Activated T-cell treated with anti-CD3 and anti-CD28 coated beads for 1 hour (primary cell): Measurements from ENCODE around the gene ATP10B.
"Not testable (repeated sequence)": the region's sequence is repeated elsewhere in the genome, so short reads cannot be mapped to it uniquely, and the experiment has no call there.

Experiments
- DNase-seq: peaks from one replicate; pipeline ENCODE4 v3.0.0-alpha.2; 2020; ENCODE audit warnings: low read depth

The ATP10B gene, protein sequence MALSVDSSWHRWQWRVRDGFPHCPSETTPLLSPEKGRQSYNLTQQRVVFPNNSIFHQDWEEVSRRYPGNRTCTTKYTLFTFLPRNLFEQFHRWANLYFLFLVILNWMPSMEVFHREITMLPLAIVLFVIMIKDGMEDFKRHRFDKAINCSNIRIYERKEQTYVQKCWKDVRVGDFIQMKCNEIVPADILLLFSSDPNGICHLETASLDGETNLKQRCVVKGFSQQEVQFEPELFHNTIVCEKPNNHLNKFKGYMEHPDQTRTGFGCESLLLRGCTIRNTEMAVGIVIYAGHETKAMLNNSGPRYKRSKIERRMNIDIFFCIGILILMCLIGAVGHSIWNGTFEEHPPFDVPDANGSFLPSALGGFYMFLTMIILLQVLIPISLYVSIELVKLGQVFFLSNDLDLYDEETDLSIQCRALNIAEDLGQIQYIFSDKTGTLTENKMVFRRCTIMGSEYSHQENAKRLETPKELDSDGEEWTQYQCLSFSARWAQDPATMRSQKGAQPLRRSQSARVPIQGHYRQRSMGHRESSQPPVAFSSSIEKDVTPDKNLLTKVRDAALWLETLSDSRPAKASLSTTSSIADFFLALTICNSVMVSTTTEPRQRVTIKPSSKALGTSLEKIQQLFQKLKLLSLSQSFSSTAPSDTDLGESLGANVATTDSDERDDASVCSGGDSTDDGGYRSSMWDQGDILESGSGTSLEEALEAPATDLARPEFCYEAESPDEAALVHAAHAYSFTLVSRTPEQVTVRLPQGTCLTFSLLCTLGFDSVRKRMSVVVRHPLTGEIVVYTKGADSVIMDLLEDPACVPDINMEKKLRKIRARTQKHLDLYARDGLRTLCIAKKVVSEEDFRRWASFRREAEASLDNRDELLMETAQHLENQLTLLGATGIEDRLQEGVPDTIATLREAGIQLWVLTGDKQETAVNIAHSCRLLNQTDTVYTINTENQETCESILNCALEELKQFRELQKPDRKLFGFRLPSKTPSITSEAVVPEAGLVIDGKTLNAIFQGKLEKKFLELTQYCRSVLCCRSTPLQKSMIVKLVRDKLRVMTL (N-terminal part only)

DNA sequence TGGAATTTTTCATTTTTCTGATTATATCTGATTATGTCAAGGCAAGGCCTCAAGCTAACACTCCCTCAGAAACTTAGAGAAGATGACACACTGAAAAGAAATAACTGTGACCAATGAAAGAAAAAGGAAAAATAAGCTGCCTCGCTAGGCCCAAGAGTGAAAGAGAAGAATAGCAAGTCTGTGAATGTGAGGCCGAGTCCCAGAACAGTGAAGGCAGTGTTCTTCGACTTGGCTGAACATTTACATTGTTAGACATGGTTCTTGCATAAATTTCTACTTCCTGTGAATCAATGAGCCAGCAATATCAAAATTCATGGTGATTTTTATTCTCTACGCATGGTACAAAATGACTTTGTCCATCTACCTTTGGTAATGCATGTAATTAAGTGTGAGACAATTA lies at the start of gene ATP10B:
TSS of gene ATP10B (minus strand) at position 163 of the 400 bp plus-strand sequence. CDS start 164,137 bp downstream, outside the sequence.
- no peak for DNase-seq

DNA sequence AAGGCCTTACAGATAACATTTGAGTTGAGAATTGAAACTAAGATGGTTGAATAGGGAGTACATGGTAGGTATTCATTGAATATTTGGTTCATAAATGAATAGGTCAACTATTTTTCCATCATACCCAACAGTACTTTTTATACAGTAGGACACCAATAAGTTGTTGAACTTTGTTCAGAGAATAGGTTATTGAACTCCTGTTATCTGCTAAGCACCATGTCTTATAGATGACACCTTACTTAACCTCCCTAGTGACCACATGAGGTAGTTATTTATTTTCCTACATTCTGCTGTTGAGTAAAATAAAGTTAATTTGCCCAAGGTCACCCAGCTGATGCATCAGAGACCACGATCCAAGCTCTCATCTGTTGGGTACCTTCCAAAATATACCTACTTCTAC lies 49.6 kb upstream of the ATP10B start:
- DNase-seq: no peak

DNA sequence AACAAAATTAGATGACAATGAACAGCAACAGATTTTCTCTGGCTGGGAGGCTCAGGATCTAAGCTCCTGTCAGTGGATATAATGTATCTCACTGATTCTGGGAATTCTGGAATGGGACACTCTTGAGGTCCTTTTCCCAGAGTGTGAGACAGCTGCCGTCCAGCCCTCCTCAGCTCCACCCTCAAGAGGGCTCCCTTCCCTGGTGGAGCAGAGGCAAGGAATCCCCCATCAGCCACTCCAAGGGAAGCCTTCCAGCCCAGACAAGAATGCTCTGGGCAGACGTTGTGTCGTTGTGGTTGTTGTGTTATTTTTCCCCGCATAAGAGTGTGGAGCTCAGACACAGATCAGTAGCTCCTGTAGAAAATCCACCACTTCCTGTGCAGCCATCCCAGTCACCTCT lies 47.7 kb upstream of the ATP10B start:
- DNase-seq: no peak

DNA sequence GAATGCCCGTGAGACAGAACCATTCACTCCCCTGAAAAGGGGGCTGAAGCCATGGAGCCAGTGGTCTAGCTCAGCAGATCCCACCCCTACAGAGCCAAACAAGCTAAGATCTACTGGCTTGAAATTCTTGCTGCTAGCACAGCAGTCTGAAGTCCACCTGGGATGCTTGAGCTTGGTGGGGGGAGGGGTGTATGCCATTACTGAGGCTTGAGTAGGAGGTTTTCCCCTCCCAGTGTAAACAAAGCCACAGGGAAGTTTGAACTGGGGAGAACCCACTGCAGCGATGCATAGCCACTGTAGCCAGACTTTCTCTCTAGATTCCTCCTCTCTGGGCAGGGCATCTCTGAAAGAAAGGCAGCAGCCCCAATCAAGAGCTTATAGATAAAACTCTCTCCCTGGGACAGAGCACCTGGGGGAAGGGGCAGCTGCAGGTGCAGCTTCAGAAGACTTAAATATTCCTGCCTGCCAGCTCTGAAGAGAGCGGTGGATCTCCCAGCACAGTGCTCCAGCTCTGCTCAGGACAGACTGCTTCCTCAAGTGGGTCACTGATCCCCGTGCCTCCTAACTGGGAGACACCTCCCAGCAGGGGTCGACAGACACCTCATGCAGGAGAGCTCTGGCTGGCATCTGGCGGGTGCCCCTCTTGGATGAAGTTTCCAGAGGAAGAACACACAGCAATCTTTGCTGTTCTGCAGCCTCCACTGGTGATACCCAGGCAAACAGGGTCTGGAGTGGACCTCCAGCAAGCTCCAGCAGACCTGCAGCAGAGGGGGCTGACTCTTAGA lies 41.4 kb upstream of the ATP10B start:
- not testable (repeated sequence) for DNase-seq

DNA sequence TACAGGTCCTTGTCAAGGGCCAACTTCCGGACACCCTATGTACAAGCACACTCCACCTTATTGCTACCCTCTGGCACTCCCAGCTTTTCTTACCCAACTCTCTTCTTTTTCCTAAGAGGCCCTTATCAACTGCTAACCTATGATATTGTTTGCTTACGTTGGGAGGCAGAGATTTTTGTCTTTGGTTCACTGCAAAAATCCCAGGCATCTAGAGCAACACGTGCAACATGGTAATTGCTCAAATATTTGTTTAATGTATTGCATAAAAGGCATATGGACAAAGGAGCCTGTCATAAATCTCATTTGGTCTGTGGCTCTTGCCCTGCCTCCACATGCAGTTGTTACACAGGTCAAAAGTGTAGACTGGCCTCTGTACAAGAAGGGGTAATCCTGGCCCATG lies 35.8 kb upstream of the ATP10B start:
- DNase-seq: no peak

DNA sequence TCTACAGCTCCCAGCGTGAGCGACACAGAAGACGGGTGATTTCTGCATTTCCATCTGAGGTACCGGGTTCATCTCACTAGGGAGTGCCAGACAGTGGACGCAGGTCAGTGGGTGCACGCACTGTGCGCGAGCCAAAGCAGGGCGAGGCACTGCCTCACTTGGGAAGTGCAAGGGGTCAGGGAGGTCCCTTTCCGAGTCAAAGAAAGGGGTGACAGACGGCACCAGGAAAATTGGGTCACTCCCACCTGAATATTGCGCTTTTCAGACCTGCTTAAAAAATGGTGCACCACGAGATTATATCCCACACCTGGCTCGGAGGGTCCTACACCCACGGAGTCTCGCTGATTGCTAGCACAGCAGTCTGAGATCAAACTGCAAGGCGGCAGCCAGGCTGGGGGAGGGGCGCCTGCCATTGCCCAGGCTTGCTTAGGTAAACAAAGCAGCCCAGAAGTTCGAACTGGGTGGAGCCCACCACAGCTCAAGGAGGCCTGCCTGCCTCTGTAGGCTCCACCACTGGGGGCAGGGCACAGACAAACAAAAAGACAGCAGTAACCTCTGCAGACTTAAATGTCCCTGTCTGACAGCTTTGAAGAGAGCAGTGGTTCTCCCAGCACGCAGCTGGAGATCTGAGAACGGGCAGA lies 21.7 kb upstream of the ATP10B start:
- not testable (repeated sequence) for DNase-seq

DNA sequence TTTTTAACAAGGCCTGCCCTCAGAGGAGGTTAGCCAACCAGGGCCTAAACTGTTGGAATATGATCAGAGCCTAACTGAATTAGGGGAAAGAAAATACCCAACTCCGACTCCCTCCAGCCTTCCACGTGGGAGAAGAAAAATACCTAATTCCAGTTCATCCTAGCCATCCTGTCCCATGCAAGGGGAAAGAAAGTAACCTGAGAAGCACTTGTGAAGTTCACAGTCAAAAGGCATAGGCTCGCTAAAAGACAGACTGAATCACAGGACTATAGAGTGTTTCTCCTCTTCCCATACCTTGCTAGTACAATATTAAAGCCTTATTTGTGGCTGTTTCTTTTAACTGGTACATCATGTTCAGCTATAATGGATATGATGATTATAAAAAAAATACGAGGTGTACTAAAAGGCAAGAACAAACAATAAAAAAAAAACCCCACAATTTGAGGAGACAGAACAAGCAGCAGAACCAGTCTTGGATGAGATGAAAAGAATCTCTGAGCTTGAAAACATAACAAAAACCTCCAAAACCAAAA lies 18.0 kb upstream of the ATP10B start:
- DNase-seq: no peak

DNA sequence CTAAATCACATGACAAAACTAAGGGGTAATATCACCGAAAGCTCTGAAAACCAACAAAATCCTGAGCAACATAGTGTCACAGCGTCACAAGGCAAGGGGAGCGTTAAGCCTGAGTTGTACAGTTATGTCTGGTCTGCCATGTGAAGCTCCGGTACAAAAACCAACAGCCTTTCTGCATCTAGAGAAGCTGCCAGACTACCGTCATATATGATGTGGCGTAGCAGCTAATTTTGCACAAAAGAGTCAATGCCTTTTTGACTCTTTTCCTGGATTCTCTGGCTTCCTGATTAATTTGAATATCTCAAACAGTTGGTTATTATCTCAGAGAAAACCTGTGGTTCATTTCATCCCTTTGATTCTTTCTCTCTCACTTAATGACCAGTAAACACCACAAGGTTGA lies 16.0 kb upstream of the ATP10B start:
- DNase-seq: no peak

DNA sequence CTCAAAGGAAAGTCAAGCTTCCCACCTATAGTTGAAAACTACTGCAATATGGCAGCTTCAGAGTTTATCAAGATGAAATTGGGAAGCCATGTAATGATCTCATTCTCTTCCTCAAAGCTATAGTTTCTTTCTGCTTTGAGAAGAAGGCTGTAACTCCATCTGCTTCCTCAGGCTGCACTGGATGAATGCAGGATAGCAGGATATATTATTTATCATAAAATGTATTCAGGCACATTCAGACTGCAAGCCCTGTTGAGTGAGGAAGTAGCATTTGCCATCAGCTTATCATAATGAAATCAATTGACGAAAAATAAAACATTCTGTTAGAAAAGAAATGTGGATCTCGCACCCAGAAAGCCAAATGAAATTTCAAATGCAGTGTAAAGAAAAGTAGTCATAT lies 560 bp downstream of the ATP10B start:
- no peak for DNase-seq

DNA sequence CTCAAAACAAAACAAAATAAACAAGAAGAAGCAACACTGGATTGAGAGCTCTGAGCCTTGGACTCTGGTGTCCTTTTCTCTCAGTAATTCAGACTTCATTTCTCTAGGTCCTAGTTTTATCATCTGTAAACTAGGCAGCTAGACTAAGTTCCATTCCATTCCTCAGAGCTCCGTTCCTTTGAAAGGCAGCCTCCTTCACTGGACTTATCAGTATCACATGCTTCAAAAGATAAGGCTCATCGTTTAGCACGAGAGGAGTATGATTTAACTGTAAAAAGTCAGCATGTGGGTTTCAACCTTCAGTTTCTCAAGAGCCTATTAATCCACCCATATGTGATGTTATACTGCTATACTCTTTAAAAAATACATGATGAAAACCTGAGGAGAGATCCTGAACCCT lies 1.6 kb downstream of the ATP10B start:
- DNase-seq: no peak

DNA sequence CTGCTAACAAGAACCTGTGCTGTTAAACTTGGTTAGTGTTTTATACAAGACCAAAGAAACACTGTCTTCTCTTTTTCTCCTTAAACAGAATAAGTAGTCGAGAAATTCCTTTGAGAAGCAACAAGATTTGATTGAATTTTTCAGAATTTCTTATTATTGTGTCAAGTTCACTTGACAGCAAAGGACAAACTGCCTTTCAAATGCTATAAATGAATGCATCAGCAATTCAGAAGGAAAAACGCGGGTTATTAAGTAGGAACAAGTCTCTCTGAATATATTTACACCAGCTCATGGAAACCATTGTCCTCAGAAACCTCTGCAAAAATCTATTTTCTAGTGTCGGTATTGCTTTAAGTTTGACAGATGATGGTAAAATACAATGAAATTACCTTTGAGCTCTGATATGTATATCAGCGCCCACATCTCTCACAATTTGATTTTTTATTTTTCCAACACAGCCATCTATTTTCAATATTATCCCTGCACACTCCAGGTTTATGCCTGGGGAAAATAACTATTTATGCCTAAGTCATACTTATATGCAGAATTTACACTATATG lies 4.4 kb downstream of the ATP10B start:
- DNase-seq: no peak

DNA sequence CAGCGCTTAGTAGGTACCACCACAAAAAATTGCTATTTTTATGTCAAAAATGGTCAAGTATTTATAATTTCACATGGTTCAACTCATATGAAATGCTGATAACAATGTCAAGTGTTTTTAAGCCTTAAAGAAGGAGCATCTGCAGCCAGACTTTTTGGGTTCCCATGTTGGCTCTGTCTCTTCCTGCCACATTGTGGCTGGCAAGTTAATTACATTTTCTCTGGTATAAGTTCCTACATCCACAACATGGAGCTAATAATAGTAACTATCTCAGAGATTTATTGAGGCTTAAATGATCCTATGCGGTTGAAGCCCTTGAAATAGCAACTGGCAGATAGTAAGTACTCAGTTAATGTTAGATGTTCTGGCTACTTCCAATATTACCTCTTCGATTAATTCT lies 5.4 kb downstream of the ATP10B start:
- DNase-seq: no peak

DNA sequence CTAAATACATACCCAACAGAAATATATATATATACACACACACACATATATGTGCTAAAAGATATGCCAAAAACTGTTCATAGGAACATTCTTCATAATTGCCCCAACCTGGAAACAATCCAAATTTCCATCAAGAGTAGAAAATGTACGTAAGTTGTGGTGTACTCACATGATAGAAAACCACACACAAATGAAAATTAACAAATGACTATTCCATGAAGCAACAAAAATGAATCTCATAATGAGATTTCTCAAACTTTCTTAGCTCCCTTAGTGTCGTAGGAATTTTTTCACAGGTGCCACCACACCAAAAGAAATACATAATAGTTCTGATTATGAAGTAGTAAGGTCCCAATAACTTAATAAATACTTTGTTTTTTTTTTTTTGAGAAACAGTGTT lies 7.8 kb downstream of the ATP10B start:
- no peak for DNase-seq

DNA sequence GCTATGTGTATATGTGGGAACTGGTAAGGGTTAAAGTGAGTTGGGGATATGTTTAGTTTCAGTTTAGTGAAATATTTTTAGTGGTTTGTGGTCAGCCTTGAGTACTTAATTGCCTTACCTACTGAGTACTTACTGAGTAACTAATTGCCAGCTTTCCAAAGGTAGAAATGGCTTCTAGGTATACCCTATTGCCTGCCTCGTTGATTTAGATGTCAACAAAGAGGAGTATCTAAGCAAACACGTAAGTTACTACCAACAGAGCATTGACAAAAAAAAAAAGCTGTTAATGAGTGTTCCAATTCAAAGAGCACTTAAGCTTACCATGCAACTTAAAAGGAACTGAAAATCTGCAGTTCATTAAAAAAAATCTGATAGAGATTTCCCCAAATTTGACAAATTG lies 8.8 kb downstream of the ATP10B start:
- no peak for DNase-seq

DNA sequence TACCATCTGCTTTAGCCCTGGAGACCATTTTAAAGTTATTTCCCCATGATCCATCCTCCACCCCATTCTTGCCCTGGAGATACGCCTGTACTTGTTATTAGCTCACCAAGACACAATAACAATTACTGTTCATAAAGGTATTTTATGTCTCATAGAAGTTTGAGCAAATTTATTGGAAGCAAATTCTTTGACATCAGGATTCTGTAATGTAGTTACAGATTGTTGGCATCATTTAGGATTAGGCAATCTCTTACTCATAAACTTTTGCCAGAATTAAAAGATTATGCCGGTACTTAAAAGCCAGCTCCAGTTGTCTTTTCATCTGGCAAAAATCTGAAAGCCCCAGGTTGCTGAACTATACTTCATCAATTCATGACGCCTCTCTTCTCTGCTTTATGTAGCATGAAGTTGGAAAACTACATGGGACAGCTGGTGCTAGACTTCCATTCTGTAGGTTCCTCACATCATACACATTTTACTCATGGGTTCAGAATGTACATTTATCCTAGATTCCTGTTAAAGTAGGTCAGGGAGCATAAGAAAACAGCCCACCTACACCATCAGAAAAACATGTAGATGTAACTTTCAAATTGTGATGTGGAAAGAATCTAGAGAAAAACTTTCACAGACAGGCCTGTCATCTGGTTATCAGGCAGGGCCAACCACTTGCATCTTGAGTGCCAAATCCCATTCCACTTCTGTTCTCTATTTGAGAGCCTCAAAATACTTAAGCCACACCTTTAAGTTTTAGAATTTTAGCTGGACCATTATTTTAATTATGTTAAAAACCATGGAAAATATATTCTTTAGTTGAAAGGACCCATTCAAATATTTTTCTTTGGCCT lies 14.0 kb downstream of the ATP10B start:
- DNase-seq: no peak

DNA sequence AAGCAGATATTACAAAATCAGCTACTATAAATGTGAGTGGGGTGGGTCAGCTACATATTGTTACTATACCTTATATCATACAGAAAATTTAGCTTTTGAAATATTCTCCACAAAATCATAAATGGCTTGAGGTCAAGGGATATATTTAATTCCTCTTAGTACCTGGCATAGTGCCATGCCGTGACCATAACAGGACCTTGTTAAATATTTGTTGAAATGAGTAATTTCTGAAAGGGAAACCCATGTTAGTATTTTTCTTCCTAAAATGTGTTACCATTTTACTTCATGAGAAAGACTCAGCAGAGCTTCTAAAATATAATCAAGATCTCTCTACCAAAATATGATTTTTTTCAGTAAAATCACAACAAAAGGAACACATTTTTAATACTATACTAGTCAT lies 14.8 kb downstream of the ATP10B start:
- no peak for DNase-seq

DNA sequence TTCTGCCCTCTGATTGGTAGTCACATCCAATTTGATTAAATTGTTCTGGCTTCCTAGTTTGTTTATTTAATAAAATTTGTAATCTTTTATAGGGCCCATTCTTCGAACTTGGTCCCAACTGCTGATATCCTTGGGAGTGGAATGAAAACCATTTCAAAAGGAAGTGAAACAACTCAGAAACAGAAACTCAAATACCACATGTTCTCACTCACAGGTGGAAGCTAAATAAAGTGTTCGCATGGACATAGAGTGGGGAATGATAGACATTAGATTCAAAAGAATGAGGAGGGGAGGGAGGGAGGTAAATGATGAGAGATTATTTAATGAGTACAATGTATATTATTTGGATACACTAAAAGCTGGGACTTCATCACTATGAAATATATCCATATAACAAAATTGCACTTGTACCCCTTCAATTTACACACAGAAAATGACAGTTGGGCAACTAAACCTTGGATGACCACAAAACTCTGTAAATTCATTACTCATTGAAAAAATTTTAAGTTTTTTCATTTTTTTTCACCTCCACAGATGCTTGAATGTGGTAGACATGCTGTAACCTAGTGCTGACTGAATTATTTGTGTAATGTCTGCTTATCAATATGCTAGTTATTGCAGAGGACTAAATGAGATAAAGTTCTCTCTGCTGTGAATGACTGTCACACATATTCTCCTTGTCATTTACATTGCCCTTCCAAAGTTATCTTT lies 16.0 kb downstream of the ATP10B start:
- no peak for DNase-seq

DNA sequence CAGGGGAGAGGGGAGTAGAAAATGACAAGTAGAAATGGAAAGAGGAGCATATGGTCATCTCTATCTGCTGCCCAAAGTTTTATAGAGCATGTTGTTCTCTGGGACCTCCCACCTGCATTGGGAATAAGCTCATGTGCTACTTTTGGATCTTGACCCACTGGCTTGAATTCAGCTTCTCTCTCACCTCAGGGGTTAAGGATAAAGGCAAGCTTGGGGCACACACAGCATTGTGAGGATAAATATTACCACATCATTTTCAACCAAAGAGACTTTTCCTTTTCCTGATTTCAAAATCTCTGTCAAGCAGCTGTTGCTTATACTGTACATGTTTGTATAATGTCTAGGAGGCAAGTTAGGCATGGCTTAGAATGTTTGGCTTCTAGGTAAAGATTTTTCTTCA lies 16.6 kb downstream of the ATP10B start:
- DNase-seq: no peak

DNA sequence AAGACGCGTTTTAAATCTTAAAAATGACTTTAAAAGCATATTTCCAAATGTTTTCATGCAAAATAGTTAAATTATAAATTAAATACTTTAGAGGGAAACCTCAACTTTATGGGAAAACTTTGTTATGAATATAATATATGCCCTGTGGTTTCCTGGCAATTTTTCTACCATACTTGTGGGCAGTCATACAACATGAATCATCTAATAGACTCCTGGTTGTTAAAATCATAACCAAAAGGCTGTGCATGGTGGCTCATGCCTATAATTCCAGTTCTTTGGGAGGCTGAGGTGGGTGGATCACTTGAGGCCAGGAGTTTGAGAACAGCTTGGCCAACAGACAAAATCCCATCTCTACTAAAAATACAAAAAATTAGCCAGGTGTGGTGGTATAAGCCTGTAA lies 18.2 kb downstream of the ATP10B start:
- no peak for DNase-seq
